GM06990 (cell line): ENCODE data around the gene CCDC201.

Source experiments
- DNase-seq: peaks from one replicate; pipeline ENCODE4 v3.0.0-alpha.2; 2011; ENCODE audit not compliant: insufficient read length; ENCODE audit errors: extremely low read depth
- H3K27me3 ChIP-seq: replicated peaks from 2 replicates; pipeline ENCODE4 v1.6.0; 2011; ENCODE audit warnings: low read length; ENCODE audit not compliant: control insufficient read depth, insufficient read depth
- H3K36me3 ChIP-seq: 2 replicates; pipeline ENCODE4 v1.5.1; 2011; ENCODE audit warnings: low read length; ENCODE audit not compliant: control insufficient read depth, insufficient read depth
- H3K4me3 ChIP-seq: replicated peaks from 2 replicates; pipeline ENCODE4 v1.5.1; 2011; ENCODE audit warnings: low read depth, mild to moderate bottlenecking, control low read depth, low read length
- CTCF ChIP-seq: IDR thresholded peaks from 2 replicates; pipeline ENCODE4 v1.5.1; 2011; ENCODE audit warnings: low read length, control low read depth, mild to moderate bottlenecking, inconsistent platforms; ENCODE audit not compliant: insufficient read depth, poor library complexity, severe bottlenecking

The CCDC201 gene

DNA sequence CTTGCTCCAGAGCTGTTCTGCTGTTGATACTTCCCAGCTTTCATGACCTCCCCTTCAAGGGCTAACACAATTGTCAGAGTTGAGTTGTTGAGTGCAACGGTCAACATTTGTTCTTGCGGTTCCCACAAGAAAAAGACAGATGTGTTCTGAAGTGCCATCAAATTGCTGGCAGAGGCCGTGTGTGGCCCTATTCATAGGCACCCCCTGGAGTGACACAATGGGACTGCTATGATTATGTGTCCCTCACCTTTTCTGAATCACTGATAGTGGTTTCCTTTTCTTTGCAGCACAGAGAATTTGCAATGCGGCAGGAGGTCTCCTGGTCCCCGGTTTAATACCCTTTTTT lies 9.6 kb upstream of the CCDC201 start:
- Histone ChIP-seq H3K36me3 (no peaks in the 10 kb centered on the region), H3K4me3 (no peak overlapping the region), H3K27me3 (peaks cover 1% of the 10 kb centered on the region)
- DNase-seq, result no peak
- TF ChIP-seq CTCF, result no peak

GRCh38 chr7:45881759-45882464 lies 9.0 kb upstream of the CCDC201 start:
- DNase-seq, result no peak
- Histone ChIP-seq H3K27me3 (peaks cover 1% of the 10 kb centered on the region), H3K4me3 (no peak overlapping the region), H3K36me3 (no peaks in the 10 kb centered on the region)
- TF ChIP-seq CTCF, result no peak

- Histone ChIP-seq H3K27me3 (peaks cover 1% of the 10 kb centered on the region), H3K4me3 (no peak overlapping the region), H3K36me3 (no peaks in the 10 kb centered on the region)
- no peak for TF ChIP-seq CTCF
- DNase-seq, result no peak
Measured at GRCh38 chr7:45881280-45881758, 8.4 kb upstream of the CCDC201 start.

DNA sequence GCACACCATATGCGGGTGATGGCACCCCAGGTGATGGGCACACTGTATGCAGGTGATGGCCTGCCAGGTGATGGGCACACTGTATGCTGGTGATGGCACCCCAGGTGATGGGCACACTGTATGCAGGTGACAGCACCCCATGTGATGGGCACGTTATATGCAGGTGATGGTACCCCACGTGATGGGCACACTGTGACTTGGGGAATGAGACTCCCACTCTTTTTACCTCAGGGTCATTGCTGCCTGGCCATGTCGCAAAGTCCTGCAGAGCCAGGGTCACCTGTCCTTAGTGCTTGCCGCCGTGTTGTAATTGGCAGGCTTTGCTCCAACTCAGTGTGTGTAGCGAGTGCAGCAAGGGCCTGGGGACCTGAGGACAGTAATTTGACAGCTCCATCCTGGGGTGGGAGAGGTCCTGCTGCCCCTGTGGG lies 7.6 kb upstream of the CCDC201 start:
- no peak for DNase-seq
- no peak for TF ChIP-seq CTCF
- Histone ChIP-seq H3K36me3 (no peaks in the 10 kb centered on the region), H3K4me3 (no peak overlapping the region), H3K27me3 (peaks cover 1% of the 10 kb centered on the region)

DNA sequence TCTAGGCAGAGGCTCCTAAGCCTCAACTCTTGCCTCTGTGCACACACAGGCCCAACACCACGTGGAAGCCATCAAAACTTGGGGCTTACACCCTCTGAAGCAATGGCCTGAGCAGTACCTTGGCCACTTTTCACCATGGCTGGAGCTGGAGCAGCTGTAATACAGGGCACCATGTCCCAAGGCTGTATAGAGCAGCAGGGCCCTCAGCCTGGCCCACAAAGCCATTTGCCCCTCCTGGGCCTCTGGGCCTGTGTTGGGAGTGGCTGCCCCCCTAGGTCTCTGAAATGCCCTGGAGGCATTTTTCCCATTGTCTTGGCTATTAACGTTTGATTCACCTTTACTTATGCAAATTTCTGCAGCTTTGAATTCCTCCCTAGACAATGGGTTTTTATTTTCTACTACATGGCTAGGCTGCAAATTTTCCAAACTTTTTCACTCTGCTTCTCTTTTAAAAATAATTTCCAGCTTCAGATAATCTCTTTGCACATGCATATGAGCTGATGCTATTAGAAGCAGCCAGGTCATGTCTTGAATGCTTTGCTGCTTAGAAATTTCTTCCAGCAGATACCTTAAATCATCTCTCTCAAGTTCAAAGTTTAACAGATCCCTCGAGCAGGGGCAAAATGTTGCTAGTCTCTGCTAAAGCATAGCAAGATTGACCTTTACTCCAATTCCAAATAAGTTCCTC lies 5.7 kb upstream of the CCDC201 start:
- no peak overlapping the region for H3K4me3 ChIP-seq
- H3K27me3 ChIP-seq, result no peaks in the 10 kb centered on the region; the same call in none of the 2 replicates
- DNase-seq, result no peak
- H3K36me3 ChIP-seq, result no peaks in the 10 kb centered on the region
- TF ChIP-seq CTCF, result no peak

DNA sequence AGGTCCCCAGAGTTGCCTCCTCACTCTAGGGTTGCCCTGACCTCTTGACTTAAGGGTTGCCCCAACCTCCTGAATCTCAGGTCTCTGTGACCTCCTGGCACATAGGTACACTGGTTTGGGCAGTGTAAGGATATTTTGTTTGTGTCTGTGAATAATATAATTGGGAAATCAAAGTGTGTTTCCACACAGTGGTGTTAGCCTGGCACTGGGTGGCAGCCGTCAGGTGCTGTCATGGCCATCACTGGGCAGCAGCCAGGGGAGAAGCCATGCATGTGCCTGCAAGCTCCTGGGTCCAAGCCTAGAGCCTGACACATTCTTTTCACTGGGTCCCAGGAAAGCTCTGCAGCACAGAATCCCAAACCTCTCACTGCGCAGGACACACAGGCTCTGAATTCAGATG lies 3.6 kb upstream of the CCDC201 start:
- H3K27me3 ChIP-seq, result no peaks in the 10 kb centered on the region
- no peaks in the 10 kb centered on the region for H3K36me3 ChIP-seq
- no peak overlapping the region for H3K4me3 ChIP-seq
- DNase-seq, result no peak
- no peak for TF ChIP-seq CTCF
